HG03280 (cell line): ENCODE data around the gene ATP5F1D.
"Not testable (repeated sequence)": the region's sequence is repeated elsewhere in the genome, so short reads cannot be mapped to it uniquely, and the experiment has no call there.

Experiments
- ATAC-seq: cut with Tn5 transposase; IDR thresholded peaks from one replicate; pipeline ENCODE4 v1.9.1; 2021; ENCODE audit warnings: mild to moderate bottlenecking, moderate library complexity; ENCODE audit not compliant: unreplicated experiment

Gene ATP5F1D

GRCh38 chr19:1241417-1242095, at the start of gene ATP5F1D:
Gene ATP5F1D (plus strand): TSS chr19:1241751. CDS start chr19:1241851, 100 bp downstream.
- ATAC-seq = peak; percentile 56

GRCh38 chr19:1199531-1199930, 42.0 kb upstream of the ATP5F1D start:
- no peak for ATAC-seq

GRCh38 chr19:1200614-1201013, 40.9 kb upstream of the ATP5F1D start:
- not testable (repeated sequence) for ATAC-seq

- ATAC-seq = peak; percentile 91
Measured at GRCh38 chr19:1205114-1206099, 36.1 kb upstream of the ATP5F1D start, which contains the start of gene STK11. Gene STK11 (plus strand): TSS chr19:1205778. CDS start chr19:1206914, 1,136 bp downstream.

- ATAC-seq = no peak
Measured at GRCh38 chr19:1206150-1206863, 35.2 kb upstream of the ATP5F1D start.

- ATAC-seq = no peak
Measured at GRCh38 chr19:1206864-1207450, 34.6 kb upstream of the ATP5F1D start.

GRCh38 chr19:1208830-1209229, 32.7 kb upstream of the ATP5F1D start:
- ATAC-seq = not testable (repeated sequence)

- ATAC-seq = no peak
Measured at GRCh38 chr19:1210227-1210538, 31.4 kb upstream of the ATP5F1D start.

GRCh38 chr19:1211494-1212234, 29.9 kb upstream of the ATP5F1D start:
- ATAC-seq = no peak

GRCh38 chr19:1213391-1214286, 27.9 kb upstream of the ATP5F1D start:
- ATAC-seq = no peak

- no peak for ATAC-seq
Measured at GRCh38 chr19:1214299-1214861, 27.2 kb upstream of the ATP5F1D start.

- no peak for ATAC-seq
Measured at GRCh38 chr19:1214862-1215731, 26.5 kb upstream of the ATP5F1D start.

GRCh38 chr19:1216756-1217155, 24.8 kb upstream of the ATP5F1D start:
- no peak for ATAC-seq

GRCh38 chr19:1217366-1217765, 24.2 kb upstream of the ATP5F1D start:
- ATAC-seq = no peak

GRCh38 chr19:1218751-1219567, 22.6 kb upstream of the ATP5F1D start:
- no peak for ATAC-seq

- no peak for ATAC-seq
Measured at GRCh38 chr19:1219786-1220476, 21.6 kb upstream of the ATP5F1D start.
